OCI-M2 (cell line): ENCODE measurements around the gene JMJD1C.

ENCODE experiments used
- DNase-seq: peaks from one replicate; lab custom pipeline; 2025; ENCODE audit not compliant: unreplicated experiment; lab: John Stamatoyannopoulos, UW

The JMJD1C gene

GRCh38 chr10:63140077-63140476 is 325.7 kb downstream of the JMJD1C start:
- DNase-seq = no peak

- DNase-seq = no peak
Observed at GRCh38 chr10:63137306-63137705, 328.5 kb downstream of the JMJD1C start.

GRCh38 chr10:63133821-63134557 is 331.8 kb downstream of the JMJD1C start:
- no peak for DNase-seq

GRCh38 chr10:63133056-63133820 is 332.5 kb downstream of the JMJD1C start, which contains the start of gene NRBF2:
TSS of gene NRBF2 (plus strand) at chr10:63133328. CDS start at chr10:63133471, 143 bp downstream.
- DNase-seq = peak; percentile 22

GRCh38 chr10:63132651-63133055 is 333.1 kb downstream of the JMJD1C start:
- DNase-seq = no peak

GRCh38 chr10:63129888-63130287 is 335.9 kb downstream of the JMJD1C start:
- DNase-seq = no peak

GRCh38 chr10:63128443-63128842 is 337.3 kb downstream of the JMJD1C start:
- no peak for DNase-seq

GRCh38 chr10:63125459-63125858 is 340.3 kb downstream of the JMJD1C start:
- no peak for DNase-seq

GRCh38 chr10:63123727-63124362 is 341.9 kb downstream of the JMJD1C start:
- DNase-seq = no peak

- no peak for DNase-seq
Observed at GRCh38 chr10:63120554-63120953, 345.2 kb downstream of the JMJD1C start.

GRCh38 chr10:63119041-63119440 is 346.7 kb downstream of the JMJD1C start:
- DNase-seq = no peak
